HUES64 (cell line): ENCODE results near the gene CAMKK2.
A peak's percentile ranks its signal among the peaks of the same experiment; 100 is the strongest.
"Not testable (repeated sequence)": the region's sequence is repeated elsewhere in the genome, so short reads cannot be mapped to it uniquely, and the experiment has no call there.

Experiments
- H3K27ac ChIP-seq: 2 replicates; pipeline ENCODE4 v1.7.0; 2013; ENCODE audit warnings: low read depth, low read length, inconsistent platforms
- H3K27me3 ChIP-seq: 2 replicates; pipeline ENCODE4 v1.6.1; 2013; ENCODE audit warnings: mild to moderate bottlenecking, low read length; ENCODE audit not compliant: insufficient read depth
- H3K36me3 ChIP-seq: 2 replicates; pipeline ENCODE4 v1.6.1; 2013; ENCODE audit warnings: mild to moderate bottlenecking, low read length; ENCODE audit not compliant: insufficient read depth
- H3K4me1 ChIP-seq: 2 replicates; pipeline ENCODE4 v1.6.1; 2013; ENCODE audit warnings: mild to moderate bottlenecking, low read length, moderate library complexity; ENCODE audit not compliant: insufficient read depth
- H3K4me3 ChIP-seq: 2 replicates; pipeline ENCODE4 v1.5.1; 2013; ENCODE audit warnings: mild to moderate bottlenecking, low read length, moderate library complexity
- H3K9ac ChIP-seq: 2 replicates; pipeline ENCODE4 v1.6.1; 2013; ENCODE audit warnings: mild to moderate bottlenecking, low read depth, low read length
- H3K9me3 ChIP-seq: 2 replicates; pipeline ENCODE4 v1.6.1; 2013; ENCODE audit warnings: low read depth, low read length; ENCODE audit not compliant: insufficient read depth
- WGBS: fragments of 150-250, 120-280 bp; methylation state at CpG from one replicate; pipeline ENCODE4 v1.1.7; 2013; ENCODE audit warnings: missing lambda C conversion rate; 5-methylcytosine and 5-hydroxymethylcytosine counted together

Gene CAMKK2

DNA sequence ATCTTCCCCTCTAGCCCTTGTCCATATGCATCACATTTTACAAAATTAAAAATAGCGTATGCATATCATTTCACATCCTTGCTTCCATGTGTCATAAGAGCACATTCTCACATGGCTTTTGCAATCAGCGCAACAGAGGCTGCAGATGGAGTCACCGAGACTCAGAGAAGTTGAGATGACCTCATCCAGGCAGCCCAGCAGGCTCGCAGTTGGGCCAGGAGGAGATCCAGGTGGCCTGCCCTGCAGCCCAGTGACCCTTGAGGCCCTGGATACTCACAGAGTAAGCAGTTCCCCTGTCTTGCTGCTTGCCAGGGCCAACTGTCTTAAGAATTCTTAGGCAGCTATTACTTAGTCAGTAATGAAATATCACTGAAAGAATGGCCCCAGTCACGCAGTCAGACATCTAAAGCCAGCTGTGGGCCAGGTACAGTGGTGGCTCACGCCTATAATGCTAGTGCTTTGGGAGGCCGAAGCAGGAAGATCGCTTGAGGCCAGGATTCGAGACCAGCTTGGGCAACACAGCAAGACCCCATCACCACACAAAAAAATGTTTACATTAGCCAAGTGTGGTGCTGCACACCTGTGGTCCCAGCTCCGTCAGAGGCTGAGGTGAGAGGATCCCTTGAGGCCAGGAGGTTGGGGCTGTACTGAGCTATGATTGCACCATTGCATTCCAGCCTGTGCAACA lies 9.1 kb downstream of the CAMKK2 start:
- H3K9me3 ChIP-seq = no peaks in the 10 kb centered on the region
- H3K4me3 ChIP-seq = no peak overlapping the region
- H3K4me1 ChIP-seq = peaks cover 12% of the 10 kb centered on the region
- WGBS = 91% methylated on average over 10 of the region's 10 CpGs
- no peaks in the 10 kb centered on the region for H3K27me3 ChIP-seq
- no peak overlapping the region for H3K9ac ChIP-seq
- H3K36me3 ChIP-seq = peaks cover 4% of the 10 kb centered on the region; the same call in 1 of the 2 replicates
- no peak overlapping the region for H3K27ac ChIP-seq

DNA sequence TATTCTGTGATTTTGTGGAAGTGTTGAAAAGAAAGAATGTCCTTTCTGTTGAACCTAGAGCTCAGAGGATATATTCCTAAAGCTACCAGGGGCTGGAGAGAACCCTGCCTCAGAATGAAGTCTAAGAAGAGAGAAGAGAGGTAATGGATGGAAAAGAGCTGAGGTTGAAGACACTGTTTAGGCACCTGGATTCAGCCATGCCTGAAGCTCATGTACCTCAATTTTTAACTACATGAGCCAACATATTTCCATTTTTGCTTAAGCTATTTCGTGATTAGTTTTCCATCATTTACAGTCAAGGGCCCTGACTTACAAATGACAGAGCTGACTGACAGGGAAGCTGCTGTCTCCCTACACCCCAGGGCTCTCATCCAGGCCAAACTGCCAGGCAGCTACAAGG lies 10.7 kb downstream of the CAMKK2 start:
- Histone ChIP-seq H3K27ac (no peak overlapping the region), H3K9ac (no peak overlapping the region), H3K4me3 (no peak overlapping the region), H3K9me3 (no peaks in the 10 kb centered on the region), H3K27me3 (no peaks in the 10 kb centered on the region), H3K36me3 (no peaks in the 10 kb centered on the region), H3K4me1 (peaks cover 17% of the 10 kb centered on the region)
- whole genome bisulfite sequencing = 94% methylated on average over 1 of the region's 1 CpG

DNA sequence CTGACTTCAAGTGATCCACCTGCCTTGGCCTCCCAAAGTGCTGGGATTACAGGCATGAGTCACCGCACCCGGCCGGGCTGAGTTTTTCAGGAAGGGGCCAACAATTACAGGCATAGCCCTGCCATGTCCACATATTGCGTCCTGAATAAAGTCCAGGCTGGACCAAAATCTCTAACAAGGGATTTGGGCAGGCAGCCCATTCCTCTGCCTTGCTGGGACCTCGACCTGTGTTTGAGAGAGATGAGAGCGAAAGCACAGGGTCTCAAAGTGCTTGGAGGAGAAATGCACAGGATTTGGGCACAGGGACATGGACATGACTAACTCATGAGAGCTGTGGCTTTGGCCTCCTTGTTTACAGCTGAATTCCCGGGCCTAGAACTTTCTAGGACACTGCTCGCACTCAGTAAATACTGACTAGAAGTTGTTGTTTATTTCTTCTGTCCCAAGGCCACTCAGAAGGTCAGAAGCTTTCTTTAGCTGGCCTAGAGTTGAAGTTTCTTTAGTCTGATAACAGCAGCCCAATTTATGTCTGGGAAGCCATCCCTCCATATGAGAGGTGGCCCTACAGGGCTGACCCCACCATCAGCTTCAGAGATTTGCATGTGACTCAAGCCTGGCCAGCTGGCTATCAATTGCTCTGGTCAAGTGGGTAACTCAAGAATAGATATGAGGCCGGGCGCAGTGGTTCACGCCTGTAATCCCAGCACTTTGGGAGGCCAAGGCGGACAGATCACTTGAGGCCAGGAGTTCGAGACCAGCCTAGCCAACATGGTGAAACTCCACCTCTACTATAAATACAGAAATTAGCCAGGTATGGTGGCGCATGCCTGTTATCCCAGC lies 11.7 kb downstream of the CAMKK2 start:
- no peaks in the 10 kb centered on the region for H3K36me3 ChIP-seq
- no peaks in the 10 kb centered on the region for H3K27me3 ChIP-seq
- H3K9ac ChIP-seq = no peak overlapping the region
- 93% methylated on average over 14 of the region's 14 CpGs for WGBS
- H3K4me1 ChIP-seq = peaks cover 17% of the 10 kb centered on the region
- no peaks in the 10 kb centered on the region for H3K9me3 ChIP-seq
- H3K27ac ChIP-seq = no peak overlapping the region
- no peak overlapping the region for H3K4me3 ChIP-seq

DNA sequence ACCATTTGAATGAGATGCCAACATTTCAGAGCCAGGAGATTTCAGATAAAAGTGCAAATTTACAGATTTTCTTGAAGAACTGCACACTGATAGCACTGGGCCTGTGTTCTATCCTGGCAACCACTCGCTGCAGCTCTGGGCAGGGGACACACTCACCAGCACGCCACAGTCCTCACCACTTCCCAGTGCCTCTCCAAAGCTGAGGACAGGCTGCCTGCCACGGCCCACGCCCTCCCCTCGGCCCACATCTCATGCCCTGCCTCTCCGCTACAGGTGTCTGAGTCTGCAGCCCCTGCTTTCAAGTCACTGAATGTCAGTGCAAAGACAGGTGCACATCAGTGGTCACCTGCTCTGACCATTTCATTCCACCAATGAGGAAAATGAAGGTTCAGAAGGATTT lies 12.7 kb downstream of the CAMKK2 start:
- H3K4me1 ChIP-seq = peaks cover 13% of the 10 kb centered on the region
- WGBS = 93% methylated on average over 6 of the region's 6 CpGs
- H3K27me3 ChIP-seq = no peaks in the 10 kb centered on the region
- H3K9me3 ChIP-seq = no peaks in the 10 kb centered on the region
- no peak overlapping the region for H3K27ac ChIP-seq
- no peak overlapping the region for H3K4me3 ChIP-seq
- no peak overlapping the region for H3K9ac ChIP-seq
- no peaks in the 10 kb centered on the region for H3K36me3 ChIP-seq

DNA sequence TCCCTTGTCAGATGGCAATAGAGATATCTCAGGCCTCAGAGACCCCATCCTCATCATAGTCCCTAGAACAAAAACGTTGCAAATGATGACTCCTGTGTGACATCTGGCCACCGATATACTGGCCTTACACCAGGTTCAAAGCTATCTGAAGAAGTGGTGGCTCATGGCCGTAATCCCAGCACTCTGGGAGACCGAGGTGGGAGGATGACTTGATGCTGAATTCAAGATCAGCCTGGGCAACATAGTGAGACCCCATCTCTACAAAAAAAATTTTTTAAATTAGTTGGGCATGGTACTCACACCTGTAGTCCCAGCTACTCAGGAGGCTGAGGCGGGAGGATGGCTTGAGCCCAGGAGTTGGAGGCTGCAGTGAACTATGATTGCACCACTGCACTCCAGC lies 13.1 kb downstream of the CAMKK2 start:
- Histone ChIP-seq H3K27ac (no peak overlapping the region), H3K9ac (no peak overlapping the region), H3K36me3 (no peaks in the 10 kb centered on the region), H3K9me3 (no peaks in the 10 kb centered on the region), H3K27me3 (no peaks in the 10 kb centered on the region), H3K4me1 (peaks cover 9% of the 10 kb centered on the region), H3K4me3 (no peak overlapping the region)
- WGBS = 96% methylated on average over 5 of the region's 5 CpGs

DNA sequence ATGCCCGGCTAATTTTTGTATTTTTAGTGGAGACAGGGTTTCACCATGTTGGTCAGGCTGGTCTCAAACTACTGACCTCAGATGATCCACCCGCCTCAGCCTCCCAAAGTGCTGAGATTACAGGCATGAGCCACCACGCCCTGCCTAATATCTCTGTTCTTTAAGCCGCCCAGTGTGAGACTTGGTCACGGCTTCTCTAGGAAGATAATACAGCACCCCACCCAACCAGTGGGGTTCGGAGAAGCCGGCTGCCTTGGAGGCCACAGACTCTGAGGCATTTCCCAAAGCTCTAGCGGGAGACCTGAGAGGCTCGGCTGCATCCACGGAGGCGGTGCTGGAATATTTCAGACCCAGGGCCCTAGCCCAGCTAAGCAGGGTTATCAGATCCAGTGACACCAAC lies 13.6 kb downstream of the CAMKK2 start:
- H3K27ac ChIP-seq, H3K27me3 ChIP-seq, H3K36me3 ChIP-seq, H3K4me3 ChIP-seq, H3K4me1 ChIP-seq, H3K9ac ChIP-seq, H3K9me3 ChIP-seq: not testable (repeated sequence)
- 93% methylated on average over 11 of the region's 11 CpGs for WGBS

DNA sequence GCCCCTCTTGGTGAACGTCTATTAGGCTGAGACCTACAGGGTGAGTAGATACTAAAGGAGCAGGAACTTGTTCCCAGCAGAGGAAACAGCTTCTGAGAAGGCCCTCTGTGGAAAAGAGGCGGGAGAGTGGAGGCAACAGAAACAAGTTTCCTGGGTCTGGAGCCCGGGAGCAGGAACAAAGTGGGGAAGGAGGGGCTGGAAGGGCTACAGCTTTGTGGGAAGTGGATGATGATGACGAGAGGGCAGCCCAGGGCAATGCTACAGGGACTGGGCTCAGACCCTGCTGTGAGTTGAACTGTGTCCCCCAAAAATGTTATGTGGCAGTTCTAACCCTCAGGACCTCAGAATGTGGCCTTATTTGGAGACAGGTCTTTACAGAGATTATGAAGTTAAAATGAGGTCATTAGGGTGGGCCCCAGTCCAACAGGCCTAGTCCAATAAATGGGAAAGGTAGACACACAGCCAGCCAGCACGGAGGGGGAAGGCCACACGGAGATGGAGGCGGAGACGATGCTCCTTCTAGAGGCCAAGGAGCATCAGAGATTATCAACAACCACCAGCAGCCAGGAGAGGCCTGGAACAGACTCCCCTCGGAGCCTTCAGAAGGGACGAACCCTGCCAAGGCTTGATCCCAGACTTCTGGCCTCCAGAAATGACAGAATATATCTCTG lies 14.3 kb downstream of the CAMKK2 start:
- Histone ChIP-seq H3K27me3 (no peaks in the 10 kb centered on the region), H3K4me3 (no peak overlapping the region), H3K4me1 (peaks cover 5% of the 10 kb centered on the region; the same call in 1 of the 2 replicates), H3K9me3 (no peaks in the 10 kb centered on the region), H3K27ac (no peak overlapping the region), H3K9ac (no peak overlapping the region), H3K36me3 (no peaks in the 10 kb centered on the region)
- WGBS = 87% methylated on average over 10 of the region's 10 CpGs

DNA sequence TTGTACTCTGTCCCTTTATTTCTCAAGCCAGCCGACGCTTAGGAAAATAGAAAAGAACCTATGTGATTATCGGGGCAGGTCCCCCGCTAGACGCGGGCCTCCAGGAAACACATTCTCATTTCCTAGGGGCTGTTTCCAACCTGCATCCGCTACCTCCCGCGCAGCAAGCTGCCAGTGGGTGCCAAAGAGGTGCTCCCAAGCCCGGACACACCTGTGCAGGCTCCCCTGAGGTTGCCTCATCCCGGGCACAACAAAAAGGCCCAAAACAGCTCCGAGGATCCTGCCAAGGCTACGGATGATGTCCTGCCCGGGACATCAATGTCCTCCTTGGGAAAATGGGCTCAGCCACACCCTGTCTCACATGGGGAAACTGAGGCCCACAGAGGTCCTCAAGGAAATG lies 15.4 kb downstream of the CAMKK2 start:
- H3K36me3 ChIP-seq, H3K9ac ChIP-seq, H3K9me3 ChIP-seq, H3K4me3 ChIP-seq, H3K4me1 ChIP-seq, H3K27me3 ChIP-seq: not testable (repeated sequence)
- WGBS = 54% methylated on average over 14 of the region's 14 CpGs
- peak overlapping the region; percentile 13; the same call in 1 of the 2 replicates for H3K27ac ChIP-seq

DNA sequence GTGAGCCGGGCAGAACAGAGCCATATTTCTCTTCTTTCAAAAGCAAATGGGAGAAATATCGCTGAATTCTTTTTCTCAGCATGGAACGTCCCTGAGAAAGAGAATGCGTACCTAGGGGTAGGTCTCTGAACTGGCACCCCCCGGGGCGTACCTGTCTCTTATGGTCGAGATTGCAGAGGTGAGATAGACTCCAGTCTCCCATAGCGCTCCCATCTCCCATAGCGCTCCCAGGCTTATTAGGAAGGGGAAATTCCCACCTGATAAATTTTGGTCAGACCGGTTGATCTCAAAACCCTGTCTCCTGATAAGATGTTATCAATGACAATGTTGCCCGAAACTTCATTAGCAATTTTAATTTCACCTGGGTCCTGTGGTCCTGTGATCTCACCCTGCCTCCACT lies 16.0 kb downstream of the CAMKK2 start:
- H3K36me3 ChIP-seq, H3K4me1 ChIP-seq, H3K9ac ChIP-seq, H3K27me3 ChIP-seq, H3K27ac ChIP-seq, H3K9me3 ChIP-seq, H3K4me3 ChIP-seq: not testable (repeated sequence)
- WGBS = 40% methylated on average over 9 of the region's 11 CpGs

DNA sequence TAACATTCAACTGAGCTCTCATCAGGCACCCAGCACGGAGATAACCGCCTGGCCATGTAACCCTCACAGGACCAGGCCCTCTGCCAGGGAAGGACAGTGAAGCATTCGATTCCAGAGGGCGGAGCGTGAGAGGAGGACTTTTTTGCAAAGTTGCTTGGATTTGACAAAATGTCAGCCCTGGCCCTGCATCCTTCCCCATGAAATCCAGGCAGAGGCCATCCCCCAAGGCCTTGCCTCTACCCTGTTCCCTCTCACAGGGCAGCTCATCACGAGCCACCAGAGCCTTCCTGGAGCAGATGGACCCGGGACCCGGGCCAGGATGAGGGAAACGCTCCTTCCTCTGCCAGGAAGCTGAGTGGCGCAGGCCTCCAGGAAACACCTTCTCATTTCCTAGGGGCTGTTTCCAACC lies 17.0 kb downstream of the CAMKK2 start:
- Histone ChIP-seq H3K27ac (no peak overlapping the region), H3K4me1 (peaks cover 5% of the 10 kb centered on the region; the same call in 1 of the 2 replicates), H3K4me3 (no peak overlapping the region), H3K9ac (no peak overlapping the region), H3K36me3 (no peaks in the 10 kb centered on the region), H3K9me3 (no peaks in the 10 kb centered on the region), H3K27me3 (no peaks in the 10 kb centered on the region)
- 87% methylated on average over 10 of the region's 10 CpGs for WGBS

DNA sequence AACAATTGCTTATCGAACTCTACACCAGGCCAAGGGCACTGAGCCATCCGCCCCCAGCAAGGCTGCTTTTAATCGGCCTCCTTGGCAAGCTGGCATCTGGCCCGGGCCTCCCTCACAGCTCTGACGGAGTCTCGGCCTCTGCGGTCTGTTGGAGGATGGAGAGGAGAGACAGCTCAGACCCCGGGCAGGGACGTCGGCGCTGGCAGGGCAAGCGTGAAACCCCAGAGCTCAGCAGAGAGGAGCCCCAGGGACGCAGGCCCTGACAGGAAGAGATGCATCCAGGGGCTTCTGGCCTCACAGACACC lies 17.5 kb downstream of the CAMKK2 start:
- 95% methylated on average over 13 of the region's 13 CpGs for WGBS
- Histone ChIP-seq H3K9me3 (no peaks in the 10 kb centered on the region), H3K27me3 (no peaks in the 10 kb centered on the region), H3K4me3 (no peak overlapping the region), H3K4me1 (peaks cover 5% of the 10 kb centered on the region; the same call in 1 of the 2 replicates), H3K36me3 (no peaks in the 10 kb centered on the region), H3K27ac (no peak overlapping the region), H3K9ac (no peak overlapping the region)
